Suprapubic skin (tissue), 4 donors: ENCODE results near the gene PCSK5. TPM values are rescaled to one million over a fixed set of nuclear protein-coding genes. Genes with fewer than 3 reads are reported as not detected.

ENCODE experiments used
- DNase-seq, 2 donors: peaks; one replicate each; pipeline ENCODE4 v3.0.0-alpha.2; 2019; ENCODE audit warnings: low spot score in 2 of 2
- H3K27ac ChIP-seq: fragments of 200-600 bp; sonication (generic); one replicate; pipeline ENCODE4 v1.5.1; 2019
- H3K27me3 ChIP-seq: fragments of 200-600 bp; sonication (generic); one replicate; pipeline ENCODE4 v1.5.1; 2019
- H3K36me3 ChIP-seq: fragments of 200-600 bp; sonication (generic); one replicate; pipeline ENCODE4 v1.5.1; 2019
- H3K4me1 ChIP-seq: fragments of 200-600 bp; sonication (generic); one replicate; pipeline ENCODE4 v1.5.1; 2019
- H3K4me3 ChIP-seq: fragments of 200-600 bp; sonication (generic); one replicate; pipeline ENCODE4 v1.5.1; 2019; ENCODE audit warnings: mild to moderate bottlenecking
- H3K9me3 ChIP-seq: fragments of 200-600 bp; sonication (generic); one replicate; pipeline ENCODE4 v1.5.1; 2019
- EP300 ChIP-seq: sonication (generic); formaldehyde crosslinking; IDR thresholded peaks from one replicate; pipeline ENCODE4 v1.6.1; 2017; ENCODE audit warnings: antibody characterized with exemption
- POLR2A ChIP-seq, 2 donors: fragments of 450-650 bp; IDR thresholded peaks; one replicate each; pipeline ENCODE4 v1.6.1; 2017; ENCODE audit warnings: antibody characterized with exemption in 2 of 2, mild to moderate bottlenecking in 2 of 2, moderate library complexity in 2 of 2
- POLR2AphosphoS5 ChIP-seq, 3 donors: sonication (generic); formaldehyde crosslinking; IDR thresholded peaks; one replicate each; pipeline ENCODE4 v1.6.1; 2017; ENCODE audit warnings: antibody characterized with exemption in 3 of 3
- WGBS: methylation state at CpG from one replicate; pipeline ENCODE4 v1.1.5; 2018; 5-methylcytosine and 5-hydroxymethylcytosine counted together
- total RNA-seq, 4 donors: library from RNA; depleted of rRNA; stranded (reverse); fragments of >200 nt; gene quantifications; one replicate each; pipeline ENCODE4 v1.1.0, GENCODE V29; 2016
- TF ChIP-seq, protein P1 (sequence below), 2 donors: fragments of 200-600 bp in 1 of 2; fragments of 450-650 bp in 1 of 2; sonication (generic) in 1 of 2; IDR thresholded peaks; one replicate each; pipeline ENCODE4 v1.5.1; 2016 to 2019; ENCODE audit warnings: antibody characterized with exemption in 2 of 2, mild to moderate bottlenecking in 1 of 2, moderate library complexity in 1 of 2

Gene PCSK5
- total RNA-seq, 4 donors from 2014 or later, result 5.2 to 10.8 (median 7.3) TPM

DNA sequence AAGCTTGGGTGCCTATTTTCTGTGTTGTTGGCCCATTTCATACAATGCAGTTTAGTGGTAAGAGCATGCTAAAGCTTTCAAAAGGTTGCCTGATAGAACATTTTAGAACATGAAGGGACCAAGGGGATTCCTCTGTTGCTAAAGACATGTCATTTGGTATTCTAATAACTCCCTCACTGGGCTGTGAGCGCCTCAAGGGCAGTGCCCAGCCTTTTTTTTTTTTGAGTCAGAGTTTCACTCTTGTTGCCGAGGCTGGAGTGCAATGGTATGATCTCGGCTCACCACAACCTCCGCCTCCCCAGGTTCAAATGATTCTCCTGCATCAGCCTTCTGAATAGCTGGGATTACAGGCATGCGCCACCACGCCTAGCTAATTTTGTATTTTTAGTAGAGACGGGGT lies 77.1 kb downstream of the PCSK5 start:
- Histone ChIP-seq H3K9me3 (no peaks in the 10 kb centered on the region), H3K27ac (no peak overlapping the region)

DNA sequence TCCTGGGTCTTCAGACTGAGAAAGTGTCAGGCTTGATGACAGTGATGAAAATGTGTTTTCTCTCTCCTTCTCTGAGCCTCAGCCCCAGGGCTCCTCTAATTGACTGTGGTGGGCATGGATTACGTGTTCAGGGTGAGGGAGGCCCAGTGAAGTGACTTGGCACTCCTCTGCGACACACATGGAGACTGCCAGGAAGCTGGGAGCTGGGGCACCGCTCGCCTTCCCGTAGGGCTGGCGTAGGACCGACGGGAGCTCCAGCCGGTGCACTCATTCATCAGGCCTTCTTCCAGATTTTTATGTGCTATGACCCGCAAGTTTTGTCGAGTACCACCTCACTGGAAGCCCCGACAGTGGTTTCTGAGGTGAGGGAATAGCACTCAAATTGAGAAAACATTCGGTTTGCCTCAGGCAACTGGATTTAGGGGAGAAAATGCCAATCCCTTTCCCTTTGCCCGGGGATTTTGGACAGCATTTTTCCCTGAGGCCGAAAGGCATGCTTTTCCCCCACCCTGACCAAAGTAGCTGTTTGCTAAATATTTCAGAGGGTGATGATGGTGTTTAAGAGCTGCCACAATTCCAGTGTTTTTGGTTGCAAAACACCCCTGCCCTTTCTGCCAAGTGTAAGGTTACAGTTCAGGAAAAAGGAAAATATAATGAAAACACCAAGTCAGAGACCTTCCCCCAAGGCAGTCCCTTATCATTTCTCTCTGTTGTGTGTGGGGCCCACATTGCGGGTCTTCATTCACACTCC lies 83.7 kb downstream of the PCSK5 start:
- DNase-seq, result no peak
- Histone ChIP-seq H3K27ac (no peak overlapping the region), H3K4me1 (no peaks in the 10 kb centered on the region), H3K36me3 (no peaks in the 10 kb centered on the region), H3K9me3 (no peaks in the 10 kb centered on the region), H3K4me3 (no peak overlapping the region), H3K27me3 (no peaks in the 10 kb centered on the region)
- 70% methylated on average over 16 of the region's 16 CpGs for WGBS
- TF ChIP-seq POLR2A (IDR thresholded peaks at IDR 0.05) (no peak), EP300 (no peak), POLR2AphosphoS5 (IDR thresholded peaks at IDR 0.05) (no peak)
- TF ChIP-seq, protein P1, sequence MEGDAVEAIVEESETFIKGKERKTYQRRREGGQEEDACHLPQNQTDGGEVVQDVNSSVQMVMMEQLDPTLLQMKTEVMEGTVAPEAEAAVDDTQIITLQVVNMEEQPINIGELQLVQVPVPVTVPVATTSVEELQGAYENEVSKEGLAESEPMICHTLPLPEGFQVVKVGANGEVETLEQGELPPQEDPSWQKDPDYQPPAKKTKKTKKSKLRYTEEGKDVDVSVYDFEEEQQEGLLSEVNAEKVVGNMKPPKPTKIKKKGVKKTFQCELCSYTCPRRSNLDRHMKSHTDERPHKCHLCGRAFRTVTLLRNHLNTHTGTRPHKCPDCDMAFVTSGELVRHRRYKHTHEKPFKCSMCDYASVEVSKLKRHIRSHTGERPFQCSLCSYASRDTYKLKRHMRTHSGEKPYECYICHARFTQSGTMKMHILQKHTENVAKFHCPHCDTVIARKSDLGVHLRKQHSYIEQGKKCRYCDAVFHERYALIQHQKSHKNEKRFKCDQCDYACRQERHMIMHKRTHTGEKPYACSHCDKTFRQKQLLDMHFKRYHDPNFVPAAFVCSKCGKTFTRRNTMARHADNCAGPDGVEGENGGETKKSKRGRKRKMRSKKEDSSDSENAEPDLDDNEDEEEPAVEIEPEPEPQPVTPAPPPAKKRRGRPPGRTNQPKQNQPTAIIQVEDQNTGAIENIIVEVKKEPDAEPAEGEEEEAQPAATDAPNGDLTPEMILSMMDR (IDR thresholded peaks at IDR 0.05), result no peak

More for the DNA sequence above, 77.1 kb downstream of the PCSK5 start:
- Histone ChIP-seq H3K27me3 (no peaks in the 10 kb centered on the region), H3K4me3 (no peak overlapping the region), H3K36me3 (no peaks in the 10 kb centered on the region), H3K4me1 (peaks cover 3% of the 10 kb centered on the region)
- 90% methylated on average over 7 of the region's 7 CpGs for WGBS
- DNase-seq, result no peak
- TF ChIP-seq POLR2A (IDR thresholded peaks at IDR 0.05) (no peak), EP300 (no peak), POLR2AphosphoS5 (IDR thresholded peaks at IDR 0.05) (no peak)
- TF ChIP-seq, protein P1 (IDR thresholded peaks at IDR 0.05), result no peak

DNA sequence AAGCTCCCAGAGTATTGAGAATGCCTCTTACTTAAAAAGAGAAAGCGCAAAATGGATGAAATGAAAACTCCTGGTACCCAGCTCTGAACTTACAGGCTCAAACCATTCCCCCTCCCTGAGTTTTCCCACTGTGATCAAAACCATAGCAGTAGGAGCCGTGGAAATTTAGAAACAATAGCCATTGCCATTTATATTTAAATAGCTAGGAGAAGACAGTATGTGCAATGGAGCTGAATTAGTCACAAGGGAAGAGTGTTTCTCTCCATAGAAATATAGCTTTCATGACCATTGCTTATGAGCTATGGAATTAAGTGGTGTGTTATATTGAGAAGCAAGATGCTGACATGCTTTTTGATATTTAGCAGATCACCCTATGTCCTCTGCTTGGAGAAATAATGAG lies 84.6 kb downstream of the PCSK5 start:
- Histone ChIP-seq H3K4me1 (no peaks in the 10 kb centered on the region), H3K27ac (no peak overlapping the region), H3K4me3 (no peak overlapping the region), H3K27me3 (no peaks in the 10 kb centered on the region), H3K36me3 (no peaks in the 10 kb centered on the region), H3K9me3 (no peaks in the 10 kb centered on the region)
- no peak for DNase-seq
- no peak for TF ChIP-seq EP300
- no peak for TF ChIP-seq POLR2A (IDR thresholded peaks at IDR 0.05)
- TF ChIP-seq, protein P1 (IDR thresholded peaks at IDR 0.05), result no peak
- no peak for TF ChIP-seq POLR2AphosphoS5 (IDR thresholded peaks at IDR 0.05)
- 80% methylated on average over 2 of the region's 2 CpGs for WGBS

DNA sequence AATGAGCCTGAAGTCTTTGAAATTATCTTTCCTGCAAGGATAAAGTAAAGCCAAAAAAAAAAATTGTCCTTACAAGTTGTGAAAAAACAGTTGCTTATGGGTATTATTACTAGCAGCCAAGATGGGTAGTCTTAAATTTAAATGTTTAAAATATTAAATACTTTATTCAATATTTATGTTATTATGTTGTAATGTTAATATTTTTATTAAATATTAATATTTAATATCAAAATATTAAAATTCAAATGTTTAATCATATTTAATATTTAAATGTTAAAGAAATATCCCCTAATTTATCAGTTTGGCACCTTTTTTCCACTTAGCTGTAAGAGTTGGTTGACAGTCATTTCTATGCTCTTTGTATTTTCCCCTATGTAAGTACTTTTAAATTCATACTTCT lies 86.1 kb downstream of the PCSK5 start:
- Histone ChIP-seq H3K4me3 (no peak overlapping the region), H3K27ac (no peak overlapping the region), H3K36me3 (no peaks in the 10 kb centered on the region), H3K27me3 (no peaks in the 10 kb centered on the region), H3K9me3 (no peaks in the 10 kb centered on the region), H3K4me1 (no peaks in the 10 kb centered on the region)
- TF ChIP-seq, protein P1 (IDR thresholded peaks at IDR 0.05), result no peak
- no peak for TF ChIP-seq EP300
- no peak for TF ChIP-seq POLR2AphosphoS5 (IDR thresholded peaks at IDR 0.05)
- no peak for DNase-seq

DNA sequence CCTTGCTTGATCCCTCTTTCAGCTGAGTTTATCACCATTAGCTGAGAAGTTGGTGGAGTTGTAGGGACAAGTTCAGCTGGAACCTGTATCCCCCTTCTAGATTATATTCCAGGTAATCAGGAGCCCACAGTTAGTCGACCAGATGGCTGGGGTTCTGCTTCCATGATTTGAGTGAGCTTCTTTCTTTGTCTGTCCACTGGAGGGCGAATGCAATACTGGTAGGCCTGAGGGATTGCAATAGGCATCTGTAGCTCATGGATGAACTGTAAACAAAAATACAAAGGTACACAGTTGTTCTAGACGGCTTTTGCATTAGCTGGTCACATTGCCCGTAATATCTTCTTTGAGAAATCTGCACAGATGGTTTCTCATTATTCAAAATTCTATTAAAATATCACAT lies 88.9 kb downstream of the PCSK5 start:
- no peak overlapping the region for H3K27ac ChIP-seq
- no peak for TF ChIP-seq POLR2AphosphoS5 (IDR thresholded peaks at IDR 0.05)
- TF ChIP-seq EP300, result no peak
- TF ChIP-seq, protein P1 (IDR thresholded peaks at IDR 0.05), result no peak
- no peak for TF ChIP-seq POLR2A (IDR thresholded peaks at IDR 0.05)
- no peaks in the 10 kb centered on the region for H3K36me3 ChIP-seq
- no peak for DNase-seq
- H3K4me3 ChIP-seq, result no peak overlapping the region
- 77% methylated on average over 4 of the region's 4 CpGs for WGBS
- H3K4me1 ChIP-seq, result no peaks in the 10 kb centered on the region
- no peaks in the 10 kb centered on the region for H3K9me3 ChIP-seq
- H3K27me3 ChIP-seq, result no peaks in the 10 kb centered on the region
